ENCODE data around the gene CCDC81. TPM values are rescaled to one million over a fixed set of nuclear protein-coding genes. Genes with fewer than 3 reads are reported as not detected.
A peak's percentile ranks its signal among the peaks of the same experiment; 100 is the strongest.

CCDC81 gene
- polyA plus RNA-seq, 3 donors, result 0.11 to 0.31 (median 0.24) TPM

GRCh38 chr11:86337227-86337626, 37.5 kb upstream of the CCDC81 start:
- no peak overlapping the region for H3K4me2 ChIP-seq (replicated peaks; ENCODE audit: extremely low read depth, low read length, poor library complexity, severe bottlenecking)
- H3K27me3 ChIP-seq (ENCODE audit: control insufficient read depth in 2 of 2, insufficient read depth in 2 of 2, low read length in 2 of 2), result no peaks in the 10 kb centered on the region
- DNase-seq, result no peak
- H3K9ac ChIP-seq (ENCODE audit: insufficient read depth, low read length, poor library complexity, severe bottlenecking), result no peak overlapping the region
- H2AFZ ChIP-seq (ENCODE audit: insufficient read depth, low read depth, low read length, poor library complexity, severe bottlenecking), result no peak overlapping the region
- Mint-ChIP-seq H3K4me1 (peaks cover 6% of the 10 kb centered on the region), H3K27me3 (ENCODE audit: low read depth in 3 of 3) (peaks cover 0 to 2% (median 1%) of the 10 kb centered on the region in 3 donors), H3K27ac (no peak overlapping the region), H3K36me3 (peaks cover 69 to 77% of the 10 kb centered on the region in 2 donors), H3K4me3 (no peak overlapping the region), H3K9me3 (peaks cover 6 to 18% (median 8%) of the 10 kb centered on the region in 7 donors)
- H3K27ac ChIP-seq (ENCODE audit: low read depth in 1 of 2, low read length in 2 of 2), result no peak overlapping the region
- H3K36me3 ChIP-seq (replicated peaks in 1 of 2; ENCODE audit: control insufficient read depth in 1 of 2, insufficient read depth in 2 of 2, low read length in 2 of 2), result peaks cover 35 to 81% of the 10 kb centered on the region in 2 donors
- no peak for TF ChIP-seq CTCF (IDR thresholded peaks at IDR 0.05)
- no peaks in the 10 kb centered on the region for H3K9me3 ChIP-seq (replicated peaks in 1 of 2; ENCODE audit: control insufficient read depth in 1 of 2, insufficient read depth in 1 of 2, low read length in 2 of 2)
- no peak overlapping the region for H3K4me3 ChIP-seq (replicated peaks in 1 of 3; ENCODE audit: low read depth in 2 of 3, low read length in 3 of 3)
- no peaks in the 10 kb centered on the region for H3K4me1 ChIP-seq (ENCODE audit: control insufficient read depth in 1 of 2, insufficient read depth in 2 of 2, low read length in 2 of 2)
- no peaks in the 10 kb centered on the region for H4K20me1 ChIP-seq (ENCODE audit: insufficient read depth, low read length)
- intact Hi-C loops (cut with micrococcal nuclease), result no loop called here
- peaks cover 5% of the 10 kb centered on the region for H3K79me2 ChIP-seq (ENCODE audit: insufficient read depth, low read length)
- no CpG with 5 or more reads among the region's 2 CpGs for WGBS (ENCODE audit: insufficient coverage)

GRCh38 chr11:86341382-86341781, 33.3 kb upstream of the CCDC81 start:
- peaks cover 5 to 7% (median 7%) of the 10 kb centered on the region in 7 donors for H3K9me3 Mint-ChIP-seq
- no peaks in the 10 kb centered on the region for H3K9me3 ChIP-seq (replicated peaks in 1 of 2; ENCODE audit: control insufficient read depth in 1 of 2, insufficient read depth in 1 of 2, low read length in 2 of 2)
- H3K27me3 ChIP-seq (ENCODE audit: control insufficient read depth in 2 of 2, insufficient read depth in 2 of 2, low read length in 2 of 2), result no peaks in the 10 kb centered on the region
- H3K4me3 ChIP-seq (replicated peaks in 1 of 3; ENCODE audit: low read depth in 2 of 3, low read length in 3 of 3), result no peak overlapping the region
- H3K27ac Mint-ChIP-seq, result peak overlapping the region in 1 of 7 donors; percentile 4
- H3K4me1 ChIP-seq (ENCODE audit: control insufficient read depth in 1 of 2, insufficient read depth in 2 of 2, low read length in 2 of 2), result no peaks in the 10 kb centered on the region
- peaks cover 6% of the 10 kb centered on the region for H3K4me1 Mint-ChIP-seq
- H3K27me3 Mint-ChIP-seq (ENCODE audit: low read depth in 3 of 3), result peaks cover 0 to 2% (median 0%) of the 10 kb centered on the region in 3 donors
- H4K20me1 ChIP-seq (ENCODE audit: insufficient read depth, low read length), result no peaks in the 10 kb centered on the region
- intact Hi-C loops (cut with micrococcal nuclease), result no loop called here
- no peak for DNase-seq
- no peak overlapping the region for H3K27ac ChIP-seq (ENCODE audit: low read depth in 1 of 2, low read length in 2 of 2)
- H3K79me2 ChIP-seq (ENCODE audit: insufficient read depth, low read length), result peaks cover 5% of the 10 kb centered on the region
- no peak overlapping the region for H3K4me3 Mint-ChIP-seq
- no peak overlapping the region for H3K4me2 ChIP-seq (replicated peaks; ENCODE audit: extremely low read depth, low read length, poor library complexity, severe bottlenecking)
- 100% methylated on average over 1 of the region's 3 CpGs for WGBS (ENCODE audit: insufficient coverage)
- TF ChIP-seq CTCF (IDR thresholded peaks at IDR 0.05), result no peak
- no peak overlapping the region for H2AFZ ChIP-seq (ENCODE audit: insufficient read depth, low read depth, low read length, poor library complexity, severe bottlenecking)
- no peak overlapping the region for H3K9ac ChIP-seq (ENCODE audit: insufficient read depth, low read length, poor library complexity, severe bottlenecking)
- H3K36me3 Mint-ChIP-seq, result peaks cover 46 to 55% of the 10 kb centered on the region in 2 donors
- peaks cover 24 to 59% of the 10 kb centered on the region in 2 donors for H3K36me3 ChIP-seq (replicated peaks in 1 of 2; ENCODE audit: control insufficient read depth in 1 of 2, insufficient read depth in 2 of 2, low read length in 2 of 2)
